ENCODE measurements around the gene NYAP2.

The NYAP2 gene

DNA sequence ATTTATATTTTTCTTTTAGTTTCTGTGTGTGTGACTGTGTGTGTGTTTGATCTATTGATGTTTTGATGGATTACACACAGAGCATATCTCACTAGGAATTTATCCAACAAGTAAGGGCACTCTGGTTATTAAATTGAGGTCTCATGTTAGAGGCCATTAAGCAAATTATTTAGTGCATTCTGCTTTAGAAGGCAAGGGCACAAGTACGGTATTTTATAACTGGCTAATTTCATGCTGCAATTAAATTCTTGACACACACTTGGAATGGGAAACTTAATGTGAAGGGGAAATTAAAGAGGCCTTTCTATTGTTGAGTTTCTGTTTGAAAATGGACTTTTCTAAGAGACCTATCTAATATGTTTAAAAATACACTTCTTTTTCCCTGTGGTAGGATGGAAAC lies 25.8 kb downstream of the NYAP2 start:
- H3K4me1 ChIP-seq (ENCODE audit: insufficient read depth, insufficient read length), result no peaks in the 10 kb centered on the region
- TF ChIP-seq YY1 (IDR thresholded peaks at IDR 0.05; ENCODE audit: insufficient read depth, insufficient read length) (no peak), SUZ12 (IDR thresholded peaks at IDR 0.05; ENCODE audit: extremely low read depth, insufficient read depth, insufficient read length) (no peak), ZNF274 (IDR thresholded peaks at IDR 0.05; ENCODE audit: low read depth, low read length) (no peak)
- H3K9ac ChIP-seq (ENCODE audit: insufficient read length, low read depth), result no peak overlapping the region
- H3K27me3 ChIP-seq (ENCODE audit: insufficient read depth, insufficient read length), result no peaks in the 10 kb centered on the region
- DNase-seq (ENCODE audit: low read depth, low spot score), result no peak
- no peaks in the 10 kb centered on the region for H3K36me3 ChIP-seq (ENCODE audit: insufficient read depth, insufficient read length, low read length)
- H3K9me3 ChIP-seq (ENCODE audit: insufficient read depth, low read length), result no peaks in the 10 kb centered on the region
- H3K4me3 ChIP-seq (ENCODE audit: insufficient read length, low read depth), result no peak overlapping the region

DNA sequence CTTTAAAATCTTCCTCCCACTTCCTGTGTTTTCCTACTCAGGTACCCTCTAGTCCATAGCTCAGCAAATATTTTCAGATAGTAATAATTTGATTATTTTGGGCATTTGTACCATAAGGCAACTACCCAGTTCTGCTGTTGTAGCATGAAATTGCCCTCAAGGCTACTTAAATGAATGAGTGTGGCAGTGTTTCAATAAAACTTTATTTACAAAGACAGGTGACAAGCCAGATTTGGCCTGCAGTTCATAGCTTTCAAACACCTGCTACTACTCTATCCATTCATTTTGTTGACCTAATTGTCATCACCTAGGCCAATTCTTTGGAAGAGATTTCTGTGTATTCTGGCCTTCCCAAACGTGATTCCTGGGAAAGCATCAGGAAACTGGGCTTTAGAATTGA lies 28.9 kb downstream of the NYAP2 start:
- DNase-seq (ENCODE audit: low read depth, low spot score), result no peak
- Histone ChIP-seq H3K36me3 (ENCODE audit: insufficient read depth, insufficient read length, low read length) (no peaks in the 10 kb centered on the region), H3K9me3 (ENCODE audit: insufficient read depth, low read length) (no peaks in the 10 kb centered on the region), H3K27me3 (ENCODE audit: insufficient read depth, insufficient read length) (no peaks in the 10 kb centered on the region), H3K9ac (ENCODE audit: insufficient read length, low read depth) (no peak overlapping the region), H3K4me3 (ENCODE audit: insufficient read length, low read depth) (no peak overlapping the region), H3K4me1 (ENCODE audit: insufficient read depth, insufficient read length) (no peaks in the 10 kb centered on the region)
- no peak for TF ChIP-seq SUZ12 (IDR thresholded peaks at IDR 0.05; ENCODE audit: extremely low read depth, insufficient read depth, insufficient read length)
- no peak for TF ChIP-seq ZNF274 (IDR thresholded peaks at IDR 0.05; ENCODE audit: low read depth, low read length)
- TF ChIP-seq YY1 (IDR thresholded peaks at IDR 0.05; ENCODE audit: insufficient read depth, insufficient read length), result no peak

DNA sequence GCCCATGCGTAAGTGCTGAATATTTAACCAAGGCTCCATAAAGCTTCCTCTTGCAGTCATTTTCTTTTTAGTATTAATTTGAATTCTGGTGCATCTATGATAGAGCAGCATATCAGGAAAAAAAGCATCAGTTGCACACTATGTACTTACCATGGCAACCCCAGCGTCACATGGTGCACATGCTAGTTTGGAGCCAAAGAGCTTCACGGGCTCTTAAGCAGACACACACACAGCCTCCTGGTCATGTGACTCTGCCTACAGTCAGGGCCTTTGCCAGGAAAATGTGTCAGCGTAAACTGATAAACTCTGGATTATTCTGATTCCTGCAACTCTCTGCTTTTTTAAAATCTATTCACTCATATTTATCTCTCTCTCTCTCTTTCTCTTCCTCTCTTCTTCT lies 30.2 kb downstream of the NYAP2 start:
- no peak for DNase-seq (ENCODE audit: low read depth, low spot score)
- TF ChIP-seq ZNF274 (IDR thresholded peaks at IDR 0.05; ENCODE audit: low read depth, low read length), result no peak
- no peak for TF ChIP-seq YY1 (IDR thresholded peaks at IDR 0.05; ENCODE audit: insufficient read depth, insufficient read length)
- no peak for TF ChIP-seq SUZ12 (IDR thresholded peaks at IDR 0.05; ENCODE audit: extremely low read depth, insufficient read depth, insufficient read length)
- Histone ChIP-seq H3K4me3 (ENCODE audit: insufficient read length, low read depth) (no peak overlapping the region), H3K36me3 (ENCODE audit: insufficient read depth, insufficient read length, low read length) (no peaks in the 10 kb centered on the region), H3K9me3 (ENCODE audit: insufficient read depth, low read length) (no peaks in the 10 kb centered on the region), H3K4me1 (ENCODE audit: insufficient read depth, insufficient read length) (no peaks in the 10 kb centered on the region), H3K27me3 (ENCODE audit: insufficient read depth, insufficient read length) (no peaks in the 10 kb centered on the region), H3K9ac (ENCODE audit: insufficient read length, low read depth) (no peak overlapping the region)

DNA sequence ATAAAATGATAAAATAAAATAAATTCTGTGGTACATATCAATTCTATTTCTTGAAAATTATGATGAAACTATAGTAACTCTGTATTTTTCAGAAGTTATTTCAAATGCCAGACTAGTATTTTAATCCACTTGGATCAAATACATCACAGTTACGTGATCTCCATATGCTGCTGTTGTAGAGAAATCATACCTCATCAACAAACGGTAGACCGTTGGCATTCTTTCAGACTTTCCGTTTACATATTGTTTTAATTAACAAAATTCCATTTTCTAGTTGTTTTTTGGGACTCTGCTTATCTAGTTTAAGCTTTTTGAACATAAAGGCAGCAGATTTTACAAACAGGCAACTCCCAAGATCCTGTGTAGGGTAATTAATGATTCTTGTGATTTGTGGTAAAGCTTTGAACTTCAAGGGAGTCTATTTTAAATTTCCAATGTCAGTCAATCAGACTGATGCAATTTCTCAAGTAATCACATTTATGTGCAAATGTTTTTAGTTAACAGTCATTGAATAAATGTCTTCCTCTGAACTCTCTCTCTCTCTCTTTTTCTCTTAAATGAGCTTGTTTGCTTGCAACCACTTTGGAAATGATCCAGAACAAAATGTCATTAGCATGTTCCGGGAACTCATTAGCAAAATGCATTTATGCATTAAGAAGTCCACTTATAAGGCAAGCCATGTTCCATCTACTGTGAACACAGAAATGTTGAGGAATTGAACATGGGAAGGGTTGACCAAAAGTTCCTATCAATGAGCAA lies 31.8 kb downstream of the NYAP2 start:
- H3K36me3 ChIP-seq (ENCODE audit: insufficient read depth, insufficient read length, low read length), result no peaks in the 10 kb centered on the region
- TF ChIP-seq ZNF274 (IDR thresholded peaks at IDR 0.05; ENCODE audit: low read depth, low read length), result no peak
- TF ChIP-seq YY1 (IDR thresholded peaks at IDR 0.05; ENCODE audit: insufficient read depth, insufficient read length), result no peak
- no peak for TF ChIP-seq SUZ12 (IDR thresholded peaks at IDR 0.05; ENCODE audit: extremely low read depth, insufficient read depth, insufficient read length)
- DNase-seq (ENCODE audit: low read depth, low spot score), result no peak

DNA sequence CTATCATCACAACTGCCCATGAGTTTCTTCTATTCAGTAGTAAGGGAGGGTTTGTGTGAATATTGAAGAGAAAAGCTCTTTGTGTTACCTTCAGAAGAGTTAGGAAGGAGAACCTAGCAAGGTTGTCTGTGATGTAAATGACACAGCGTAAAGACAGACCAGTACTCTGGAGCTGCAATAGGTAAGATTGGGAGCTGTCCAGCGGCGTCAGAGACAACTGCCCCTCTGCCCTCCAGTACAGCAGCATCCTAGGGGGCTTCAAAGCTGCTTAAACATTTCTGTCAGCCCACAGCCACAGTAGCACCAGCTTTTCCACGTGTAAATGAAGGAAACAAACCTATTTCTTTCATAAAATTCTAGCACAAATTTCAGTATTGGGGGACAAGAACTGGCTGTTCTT lies 34.5 kb downstream of the NYAP2 start:
- H3K4me3 ChIP-seq (ENCODE audit: insufficient read length, low read depth), result no peak overlapping the region
- no peak for TF ChIP-seq ZNF274 (IDR thresholded peaks at IDR 0.05; ENCODE audit: low read depth, low read length)
- TF ChIP-seq SUZ12 (IDR thresholded peaks at IDR 0.05; ENCODE audit: extremely low read depth, insufficient read depth, insufficient read length), result no peak
- no peak for TF ChIP-seq YY1 (IDR thresholded peaks at IDR 0.05; ENCODE audit: insufficient read depth, insufficient read length)
- no peaks in the 10 kb centered on the region for H3K9me3 ChIP-seq (ENCODE audit: insufficient read depth, low read length)
- no peak overlapping the region for H3K9ac ChIP-seq (ENCODE audit: insufficient read length, low read depth)
- H3K27me3 ChIP-seq (ENCODE audit: insufficient read depth, insufficient read length), result no peaks in the 10 kb centered on the region
- peak; percentile 6 for DNase-seq (ENCODE audit: low read depth, low spot score)
- H3K36me3 ChIP-seq (ENCODE audit: insufficient read depth, insufficient read length, low read length), result no peaks in the 10 kb centered on the region
- no peaks in the 10 kb centered on the region for H3K4me1 ChIP-seq (ENCODE audit: insufficient read depth, insufficient read length)

More for the DNA sequence above, 31.8 kb downstream of the NYAP2 start:
- H3K9me3 ChIP-seq (ENCODE audit: insufficient read depth, low read length), result no peaks in the 10 kb centered on the region
- no peaks in the 10 kb centered on the region for H3K4me1 ChIP-seq (ENCODE audit: insufficient read depth, insufficient read length)
- no peaks in the 10 kb centered on the region for H3K27me3 ChIP-seq (ENCODE audit: insufficient read depth, insufficient read length)
- H3K9ac ChIP-seq (ENCODE audit: insufficient read length, low read depth), result no peak overlapping the region
- H3K4me3 ChIP-seq (ENCODE audit: insufficient read length, low read depth), result no peak overlapping the region

DNA sequence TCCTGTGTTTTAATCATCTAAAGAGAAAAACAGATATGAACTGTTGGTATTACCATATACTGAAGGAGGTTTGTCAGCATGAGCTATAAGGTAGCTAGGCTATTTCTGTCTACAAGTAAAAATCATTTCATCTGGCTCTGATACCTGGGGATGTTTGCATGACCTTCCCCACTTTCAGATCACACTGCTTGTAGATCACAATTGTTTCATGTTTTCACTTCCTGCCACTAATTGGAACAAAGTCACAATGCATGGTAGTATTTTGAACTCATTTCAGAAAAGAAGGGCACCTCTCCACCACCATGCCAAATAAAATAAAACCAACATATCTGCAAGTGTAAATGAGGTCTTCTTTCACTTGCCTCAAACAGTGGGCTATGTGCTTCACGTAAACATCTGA lies 37.8 kb downstream of the NYAP2 start:
- Histone ChIP-seq H3K9ac (ENCODE audit: insufficient read length, low read depth) (no peak overlapping the region), H3K4me1 (ENCODE audit: insufficient read depth, insufficient read length) (no peaks in the 10 kb centered on the region), H3K9me3 (ENCODE audit: insufficient read depth, low read length) (no peaks in the 10 kb centered on the region), H3K36me3 (ENCODE audit: insufficient read depth, insufficient read length, low read length) (no peaks in the 10 kb centered on the region), H3K27me3 (ENCODE audit: insufficient read depth, insufficient read length) (no peaks in the 10 kb centered on the region), H3K4me3 (ENCODE audit: insufficient read length, low read depth) (no peak overlapping the region)
- no peak for DNase-seq (ENCODE audit: low read depth, low spot score)
- no peak for TF ChIP-seq YY1 (IDR thresholded peaks at IDR 0.05; ENCODE audit: insufficient read depth, insufficient read length)

DNA sequence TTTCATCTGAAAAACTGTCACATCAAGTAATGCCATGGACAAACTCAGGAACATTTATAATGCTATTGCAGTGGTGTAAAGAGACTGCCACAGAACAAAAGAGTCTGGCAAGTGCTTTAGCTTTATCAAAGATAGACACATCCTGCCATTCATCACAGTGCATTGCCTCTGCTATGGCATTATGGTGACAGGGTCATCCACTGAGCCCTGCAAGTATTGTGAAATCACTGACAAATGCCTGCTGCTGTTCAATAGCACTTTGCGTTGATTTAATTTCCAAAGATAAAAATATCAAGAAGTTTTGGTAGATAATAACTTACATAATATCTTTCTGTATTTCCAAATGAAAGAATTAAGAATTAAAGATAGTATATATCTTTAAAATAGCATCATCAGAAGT lies 38.7 kb downstream of the NYAP2 start:
- Histone ChIP-seq H3K9me3 (ENCODE audit: insufficient read depth, low read length) (no peaks in the 10 kb centered on the region), H3K36me3 (ENCODE audit: insufficient read depth, insufficient read length, low read length) (no peaks in the 10 kb centered on the region), H3K27me3 (ENCODE audit: insufficient read depth, insufficient read length) (no peaks in the 10 kb centered on the region), H3K4me1 (ENCODE audit: insufficient read depth, insufficient read length) (no peaks in the 10 kb centered on the region), H3K9ac (ENCODE audit: insufficient read length, low read depth) (no peak overlapping the region), H3K4me3 (ENCODE audit: insufficient read length, low read depth) (no peak overlapping the region)
- no peak for TF ChIP-seq ZNF274 (IDR thresholded peaks at IDR 0.05; ENCODE audit: low read depth, low read length)
- no peak for TF ChIP-seq YY1 (IDR thresholded peaks at IDR 0.05; ENCODE audit: insufficient read depth, insufficient read length)
- TF ChIP-seq SUZ12 (IDR thresholded peaks at IDR 0.05; ENCODE audit: extremely low read depth, insufficient read depth, insufficient read length), result no peak
- no peak for DNase-seq (ENCODE audit: low read depth, low spot score)

Measured in NT2/D1 (cell line).